Effector memory CD4-positive, alpha-beta T cell (primary cell): ENCODE results near the gene RBM47.
"Not testable (repeated sequence)": the region's sequence is repeated elsewhere in the genome, so short reads cannot be mapped to it uniquely, and the experiment has no call there.

Experiments
- DNase-seq, 3 donors: peaks; one replicate each; pipeline ENCODE4 v3.0.0-alpha.2; 2020
- H3K27ac ChIP-seq: 2 replicates; pipeline ENCODE4 v1.7.0; 2013; ENCODE audit warnings: mild to moderate bottlenecking, low read length, moderate library complexity; ENCODE audit not compliant: insufficient read depth, poor library complexity, severe bottlenecking
- H3K27me3 ChIP-seq: replicated peaks from 2 replicates; pipeline ENCODE4 v1.7.0; 2013; ENCODE audit warnings: mild to moderate bottlenecking, low read length; ENCODE audit not compliant: insufficient read depth, control insufficient read depth, poor library complexity, severe bottlenecking
- H3K36me3 ChIP-seq: 2 replicates; pipeline ENCODE4 v1.7.0; 2013; ENCODE audit warnings: mild to moderate bottlenecking, low read length, moderate library complexity; ENCODE audit not compliant: control insufficient read depth, insufficient read depth
- H3K4me1 ChIP-seq: 2 replicates; pipeline ENCODE4 v1.7.0; 2013; ENCODE audit warnings: low read length, mild to moderate bottlenecking; ENCODE audit not compliant: control insufficient read depth, insufficient read depth, poor library complexity, severe bottlenecking
- H3K4me3 ChIP-seq: 2 replicates; pipeline ENCODE4 v1.7.0; 2013; ENCODE audit warnings: low read length, low read depth, mild to moderate bottlenecking; ENCODE audit not compliant: insufficient read depth, poor library complexity, severe bottlenecking
- H3K9me3 ChIP-seq: 2 replicates; pipeline ENCODE4 v1.7.0; 2013; ENCODE audit warnings: mild to moderate bottlenecking, low read length, moderate library complexity; ENCODE audit not compliant: control insufficient read depth

Gene RBM47

GRCh38 chr4:40651280-40651679 is 21.6 kb upstream of the RBM47 start:
- Histone ChIP-seq H3K27me3 (no peaks in the 10 kb centered on the region), H3K4me3 (no peak overlapping the region), H3K27ac (no peak overlapping the region), H3K4me1 (no peaks in the 10 kb centered on the region), H3K9me3 (no peaks in the 10 kb centered on the region), H3K36me3 (no peaks in the 10 kb centered on the region)
- DNase-seq: no peak

DNA sequence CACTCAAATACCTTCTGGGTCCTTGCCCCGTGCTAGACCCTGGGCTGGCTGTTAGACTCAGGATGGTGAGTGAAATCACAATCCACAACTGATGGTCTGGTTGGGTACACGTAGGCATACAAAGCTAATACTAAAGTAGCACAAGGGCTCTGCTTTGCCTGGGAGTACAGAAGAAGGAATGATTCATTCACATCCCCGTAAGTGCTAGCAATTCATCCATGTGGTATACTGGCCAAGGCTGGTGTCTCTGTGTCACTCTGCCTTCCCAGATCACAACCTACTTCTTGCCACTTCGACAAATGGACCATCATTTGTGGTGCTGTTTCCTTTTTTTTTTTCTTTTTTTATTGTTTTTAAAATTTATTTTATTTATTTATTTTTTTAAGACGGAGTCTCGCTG is 19.7 kb upstream of the RBM47 start:
- H3K4me3 ChIP-seq: no peak overlapping the region
- DNase-seq: no peak
- H3K36me3 ChIP-seq: no peaks in the 10 kb centered on the region
- H3K27ac ChIP-seq: no peak overlapping the region
- H3K4me1 ChIP-seq: no peaks in the 10 kb centered on the region
- no peaks in the 10 kb centered on the region for H3K27me3 ChIP-seq
- H3K9me3 ChIP-seq: no peaks in the 10 kb centered on the region

DNA sequence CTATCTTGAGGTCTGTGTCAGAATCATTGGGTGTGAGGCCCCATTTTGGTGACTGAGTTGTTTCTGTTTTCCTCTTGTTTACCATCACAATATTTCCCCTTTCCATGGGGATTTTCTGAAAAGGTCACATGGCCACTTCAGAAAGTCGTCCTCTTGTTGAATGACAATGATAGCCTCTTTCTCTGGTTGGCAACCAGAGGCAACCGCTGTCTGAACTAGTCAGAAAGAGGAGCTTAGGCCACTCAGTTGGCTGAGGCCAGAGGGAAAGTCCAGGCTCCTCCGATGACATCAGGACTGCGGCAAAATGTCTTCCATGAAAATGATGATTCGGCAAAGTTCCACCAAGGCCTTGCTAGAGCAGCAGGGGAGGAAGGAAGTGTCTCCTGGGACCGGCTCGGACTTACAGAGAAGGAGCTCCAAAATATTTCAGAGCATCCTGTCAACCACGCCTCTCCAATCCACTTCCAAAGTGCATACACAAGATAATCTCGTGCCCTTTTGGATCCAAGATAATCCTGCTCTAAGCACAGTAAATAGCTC is 19.1 kb upstream of the RBM47 start:
- no peak overlapping the region for H3K4me3 ChIP-seq
- no peaks in the 10 kb centered on the region for H3K4me1 ChIP-seq
- no peaks in the 10 kb centered on the region for H3K27me3 ChIP-seq
- H3K27ac ChIP-seq: no peak overlapping the region
- no peaks in the 10 kb centered on the region for H3K9me3 ChIP-seq
- DNase-seq: no peak
- H3K36me3 ChIP-seq: no peaks in the 10 kb centered on the region

DNA sequence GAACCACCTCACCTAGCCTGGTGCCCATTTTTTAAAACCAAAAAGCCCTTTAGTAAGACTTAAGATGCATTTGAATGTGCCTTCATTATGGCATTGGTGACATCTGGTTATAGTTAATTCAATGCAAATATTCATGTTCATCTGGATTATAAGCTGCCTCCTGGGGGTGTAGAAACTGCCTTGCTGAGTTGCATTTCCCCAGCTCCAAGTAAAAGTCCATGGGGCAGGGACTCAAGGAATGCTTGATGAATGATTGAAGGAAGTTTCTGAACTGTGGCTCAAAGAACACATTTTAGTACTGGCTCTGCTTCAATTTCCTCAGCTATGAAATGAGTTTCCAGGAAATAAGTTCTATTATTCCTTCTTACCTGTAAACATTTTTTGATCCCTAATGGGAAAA is 18.5 kb upstream of the RBM47 start:
- no peaks in the 10 kb centered on the region for H3K4me1 ChIP-seq
- no peak overlapping the region for H3K27ac ChIP-seq
- no peaks in the 10 kb centered on the region for H3K9me3 ChIP-seq
- no peaks in the 10 kb centered on the region for H3K27me3 ChIP-seq
- no peaks in the 10 kb centered on the region for H3K36me3 ChIP-seq
- DNase-seq: no peak
- H3K4me3 ChIP-seq: no peak overlapping the region

DNA sequence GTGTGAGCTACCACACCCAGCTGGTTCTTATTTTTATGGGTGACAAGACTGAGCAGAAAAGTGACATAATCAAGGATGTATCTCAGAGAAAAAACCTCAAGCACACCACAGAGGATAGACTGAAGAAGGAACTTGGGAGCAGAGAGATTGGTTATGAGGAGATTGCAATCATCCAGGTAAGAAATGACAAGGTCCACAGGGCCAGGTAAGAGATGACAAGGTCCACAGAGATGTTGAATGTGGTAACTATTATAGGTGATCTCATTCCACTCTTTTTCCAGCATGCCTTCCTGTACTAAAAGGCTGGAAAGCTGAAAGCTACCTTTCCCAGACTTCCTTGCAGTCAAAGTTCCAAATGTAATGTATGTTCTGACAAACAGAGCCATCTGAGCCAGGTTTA is 15.9 kb upstream of the RBM47 start:
- no peak overlapping the region for H3K27ac ChIP-seq
- H3K36me3 ChIP-seq: no peaks in the 10 kb centered on the region
- no peaks in the 10 kb centered on the region for H3K27me3 ChIP-seq
- no peak overlapping the region for H3K4me3 ChIP-seq
- no peaks in the 10 kb centered on the region for H3K4me1 ChIP-seq
- DNase-seq: no peak
- no peaks in the 10 kb centered on the region for H3K9me3 ChIP-seq

GRCh38 chr4:40632080-40632479 is 2.4 kb upstream of the RBM47 start:
- no peak overlapping the region for H3K4me3 ChIP-seq
- no peak overlapping the region for H3K27ac ChIP-seq
- no peak for DNase-seq
- no peaks in the 10 kb centered on the region for H3K27me3 ChIP-seq
- H3K9me3 ChIP-seq: no peaks in the 10 kb centered on the region
- H3K36me3 ChIP-seq: no peaks in the 10 kb centered on the region
- no peaks in the 10 kb centered on the region for H3K4me1 ChIP-seq

- Histone ChIP-seq H3K27ac (no peak overlapping the region), H3K4me1 (no peaks in the 10 kb centered on the region), H3K36me3 (no peaks in the 10 kb centered on the region), H3K27me3 (no peaks in the 10 kb centered on the region), H3K4me3 (no peak overlapping the region), H3K9me3 (no peaks in the 10 kb centered on the region)
- DNase-seq: no peak
Measured at GRCh38 chr4:40630335-40631021, 814 bp upstream of the RBM47 start.

- Histone ChIP-seq H3K4me1 (no peaks in the 10 kb centered on the region), H3K27me3 (no peaks in the 10 kb centered on the region), H3K9me3 (no peaks in the 10 kb centered on the region), H3K36me3 (no peaks in the 10 kb centered on the region), H3K4me3 (no peak overlapping the region), H3K27ac (no peak overlapping the region)
- DNase-seq: no peak
Measured at GRCh38 chr4:40628888-40629287, 776 bp downstream of the RBM47 start.

- not testable (repeated sequence) for H3K4me1 ChIP-seq, H3K27me3 ChIP-seq, H3K9me3 ChIP-seq, DNase-seq, H3K4me3 ChIP-seq, H3K36me3 ChIP-seq, H3K27ac ChIP-seq
Measured at GRCh38 chr4:40628407-40628806, 1.3 kb downstream of the RBM47 start.

DNA sequence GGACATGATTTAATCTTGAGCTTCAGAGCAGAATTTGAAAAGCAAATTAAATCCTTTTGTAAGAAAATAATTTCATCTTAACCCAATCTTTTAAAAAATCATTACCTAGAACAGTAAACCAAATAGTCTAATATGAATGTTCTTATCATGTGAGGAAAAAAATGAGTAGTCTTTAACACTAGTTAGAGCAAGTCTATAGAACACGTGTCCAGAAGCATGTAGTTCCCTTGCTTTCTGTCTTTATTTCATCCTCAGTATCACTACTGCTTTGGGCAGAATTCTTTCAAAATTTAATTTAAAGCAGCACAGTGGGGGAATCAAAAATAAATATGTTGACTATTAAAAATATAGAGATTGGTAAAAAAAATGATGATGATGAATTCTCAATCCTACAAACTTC is 2.1 kb downstream of the RBM47 start:
- Histone ChIP-seq H3K27me3 (no peaks in the 10 kb centered on the region), H3K9me3 (no peaks in the 10 kb centered on the region), H3K4me1 (no peaks in the 10 kb centered on the region), H3K27ac (no peak overlapping the region), H3K36me3 (no peaks in the 10 kb centered on the region), H3K4me3 (no peak overlapping the region)
- DNase-seq: no peak
